Epithelial cell of proximal tubule (primary cell): Measurements from ENCODE around the gene NDUFB10. TPM values are rescaled to one million over a fixed set of nuclear protein-coding genes. Genes with fewer than 3 reads are reported as not detected.
A peak's percentile ranks its signal among the peaks of the same experiment; 100 is the strongest.
"Not testable (repeated sequence)": the region's sequence is repeated elsewhere in the genome, so short reads cannot be mapped to it uniquely, and the experiment has no call there.

ENCODE experiments used
- DNase-seq: peaks from one replicate; pipeline ENCODE4 v3.0.0-alpha.2; 2011; ENCODE audit warnings: low read depth
- H3K4me3 ChIP-seq: 2 replicates; pipeline ENCODE4 v1.5.1; 2011; ENCODE audit warnings: low read depth, mild to moderate bottlenecking, low read length
- total RNA-seq: library from RNA; depleted of rRNA; stranded (reverse); fragments of >200 nt; gene quantifications from 2 replicates; pipeline ENCODE4 v1.2.3, GENCODE V29; 2015
- TF ChIP-seq, protein P1 (sequence below): conservative IDR thresholded peaks from 2 replicates; pipeline ENCODE4 v1.5.1; 2012; ENCODE audit warnings: low read depth, mild to moderate bottlenecking, low read length

The NDUFB10 gene
- total RNA-seq, 1 donor from 2014 or later = 407 TPM

DNA sequence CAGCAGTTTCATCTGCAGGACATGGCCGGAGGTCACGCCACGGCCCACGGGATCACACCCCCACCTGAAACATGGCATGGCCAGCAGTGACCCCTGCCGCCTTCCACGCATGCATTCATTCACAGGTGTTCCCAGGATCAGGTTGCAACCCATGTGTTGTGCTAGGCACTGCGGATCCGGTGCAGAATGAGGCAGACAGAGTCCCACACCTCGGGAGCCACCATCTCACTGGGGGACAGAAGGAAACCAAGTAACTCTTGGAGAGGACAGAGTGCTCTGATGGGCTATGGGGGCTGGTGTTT lies 12.0 kb upstream of the NDUFB10 start:
- no peak for DNase-seq
- H3K4me3 ChIP-seq = no peak overlapping the region
- TF ChIP-seq, protein P1, sequence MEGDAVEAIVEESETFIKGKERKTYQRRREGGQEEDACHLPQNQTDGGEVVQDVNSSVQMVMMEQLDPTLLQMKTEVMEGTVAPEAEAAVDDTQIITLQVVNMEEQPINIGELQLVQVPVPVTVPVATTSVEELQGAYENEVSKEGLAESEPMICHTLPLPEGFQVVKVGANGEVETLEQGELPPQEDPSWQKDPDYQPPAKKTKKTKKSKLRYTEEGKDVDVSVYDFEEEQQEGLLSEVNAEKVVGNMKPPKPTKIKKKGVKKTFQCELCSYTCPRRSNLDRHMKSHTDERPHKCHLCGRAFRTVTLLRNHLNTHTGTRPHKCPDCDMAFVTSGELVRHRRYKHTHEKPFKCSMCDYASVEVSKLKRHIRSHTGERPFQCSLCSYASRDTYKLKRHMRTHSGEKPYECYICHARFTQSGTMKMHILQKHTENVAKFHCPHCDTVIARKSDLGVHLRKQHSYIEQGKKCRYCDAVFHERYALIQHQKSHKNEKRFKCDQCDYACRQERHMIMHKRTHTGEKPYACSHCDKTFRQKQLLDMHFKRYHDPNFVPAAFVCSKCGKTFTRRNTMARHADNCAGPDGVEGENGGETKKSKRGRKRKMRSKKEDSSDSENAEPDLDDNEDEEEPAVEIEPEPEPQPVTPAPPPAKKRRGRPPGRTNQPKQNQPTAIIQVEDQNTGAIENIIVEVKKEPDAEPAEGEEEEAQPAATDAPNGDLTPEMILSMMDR = no peak

DNA sequence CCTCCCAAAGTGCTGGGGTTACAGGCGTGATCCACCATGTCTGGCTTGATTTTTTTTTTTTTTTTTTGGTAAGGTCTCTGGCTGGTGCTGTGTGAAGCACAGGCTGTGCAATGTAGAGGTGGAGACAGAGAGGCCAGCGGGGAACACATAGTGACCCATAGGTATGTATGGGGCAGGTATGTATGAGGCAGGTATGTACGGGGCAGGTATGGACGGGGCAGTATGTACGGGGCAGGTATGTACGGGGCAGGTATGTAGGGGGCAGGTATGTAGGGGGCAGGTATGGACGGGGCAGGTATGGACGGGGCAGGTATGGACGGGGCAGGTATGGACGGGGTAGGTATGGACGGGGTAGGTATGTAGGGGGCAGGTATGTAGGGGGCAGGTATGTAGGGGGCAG lies 9.8 kb upstream of the NDUFB10 start:
- TF ChIP-seq, protein P1 = no peak
- H3K4me3 ChIP-seq = no peak overlapping the region
- no peak for DNase-seq

- no peak overlapping the region for H3K4me3 ChIP-seq
These were observed 9.3 kb upstream of the NDUFB10 start for GRCh38 chr16:1950047-1950446.

DNA sequence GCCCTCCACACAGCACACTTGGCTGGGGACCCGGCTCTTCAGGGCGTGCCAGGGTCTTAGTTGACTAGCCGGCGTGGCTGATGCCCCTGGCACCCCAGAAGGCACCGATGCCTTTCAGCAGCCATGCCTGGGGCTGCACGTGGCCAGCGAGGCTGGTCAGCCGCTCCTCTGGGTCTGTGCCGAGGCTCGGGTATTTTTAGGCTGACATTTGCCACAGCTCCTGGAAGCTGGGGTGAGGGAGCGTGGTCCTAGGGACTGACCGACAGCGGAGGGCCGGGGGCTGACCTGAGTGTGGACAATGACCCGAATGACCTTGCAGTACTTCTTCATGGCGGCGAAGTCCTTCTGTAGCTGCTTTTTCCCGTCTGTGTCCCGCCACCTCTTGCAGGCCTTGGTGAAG lies 8.8 kb upstream of the NDUFB10 start:
- no peak overlapping the region for H3K4me3 ChIP-seq
- TF ChIP-seq, protein P1 = no peak
- DNase-seq = no peak

More at GRCh38 chr16:1950047-1950446, 9.3 kb upstream of the NDUFB10 start:
- TF ChIP-seq, protein P1 = no peak
- no peak for DNase-seq

GRCh38 chr16:1953734-1954133 lies 5.6 kb upstream of the NDUFB10 start:
- TF ChIP-seq, protein P1 = no peak
- no peak for DNase-seq
- no peak overlapping the region for H3K4me3 ChIP-seq

GRCh38 chr16:1957434-1958142 lies 1.8 kb upstream of the NDUFB10 start:
- not testable (repeated sequence) for DNase-seq, H3K4me3 ChIP-seq

DNA sequence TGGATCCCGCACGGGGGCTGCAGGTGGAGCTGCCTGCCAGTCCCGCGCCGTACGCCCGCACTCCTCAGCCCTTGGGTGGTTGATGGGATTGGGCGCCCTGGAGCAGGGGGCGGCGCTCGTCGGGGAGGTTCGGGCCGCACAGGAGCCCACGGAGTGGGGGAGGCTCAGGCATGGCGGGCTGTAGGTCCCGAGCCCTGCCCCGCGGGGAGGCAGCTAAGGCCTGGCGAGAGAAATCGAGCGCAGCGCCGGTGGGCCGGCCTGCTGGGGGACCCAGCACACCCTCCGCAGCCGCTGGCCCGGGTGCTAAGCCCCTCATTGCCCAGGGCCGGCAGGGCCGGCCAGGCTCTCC lies 1.2 kb upstream of the NDUFB10 start:
- H3K4me3 ChIP-seq, DNase-seq: not testable (repeated sequence)

DNA sequence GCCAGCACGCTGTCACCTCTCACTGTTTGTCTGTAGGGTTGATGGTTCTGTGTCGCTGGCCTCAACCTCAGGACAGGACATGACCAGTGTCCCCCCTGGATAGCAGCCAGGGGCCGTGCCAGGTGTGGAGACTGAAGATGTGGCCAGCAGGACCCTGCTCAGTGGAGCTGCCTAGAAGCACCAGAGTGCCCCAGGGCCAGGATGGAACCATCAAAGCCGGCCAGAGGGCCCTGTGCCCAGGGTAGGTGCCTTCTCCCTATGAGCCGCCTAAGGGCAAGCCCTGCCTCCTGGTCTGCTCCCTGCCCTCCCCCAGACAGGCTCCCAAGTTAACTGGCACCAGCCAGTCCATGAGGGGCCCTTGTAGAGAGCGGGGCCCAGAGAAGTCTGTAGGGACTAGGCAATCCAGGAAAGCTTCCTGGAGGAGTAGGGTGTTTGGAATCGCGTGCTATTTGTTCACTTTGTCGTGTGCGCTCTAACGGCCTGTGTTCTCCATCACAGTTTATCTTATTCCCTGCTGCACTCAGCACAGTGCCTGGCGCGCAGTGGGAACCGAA lies 546 bp upstream of the NDUFB10 start:
- DNase-seq = no peak

More for the DNA sequence above, 546 bp upstream of the NDUFB10 start:
- H3K4me3 ChIP-seq = peak overlapping the region; percentile 96
- TF ChIP-seq, protein P1 = no peak
